ENCODE data around the gene AGO1. TPM values are rescaled to one million over a fixed set of nuclear protein-coding genes. Genes with fewer than 3 reads are reported as not detected.
"Not testable (repeated sequence)": the region's sequence is repeated elsewhere in the genome, so short reads cannot be mapped to it uniquely, and the experiment has no call there.

The AGO1 gene
- total RNA-seq, 3 donors from 2014 or later: 32.1 to 35.7 (median 33.7) TPM

GRCh38 chr1:35856964-35857363 lies 26.0 kb upstream of the AGO1 start:
- Mint-ChIP-seq H3K4me3 (no peak overlapping the region), H3K27me3 (ENCODE audit: low read depth) (no peaks in the 10 kb centered on the region), H3K36me3 (ENCODE audit: insufficient read depth) (peaks cover 13% of the 10 kb centered on the region), H3K4me1 (ENCODE audit: low read depth) (no peaks in the 10 kb centered on the region), H3K9me3 (no peaks in the 10 kb centered on the region)
- no peak for DNase-seq
- no peak for ATAC-seq

- DNase-seq: no peak
- H3K4me1 Mint-ChIP-seq (ENCODE audit: low read depth): no peaks in the 10 kb centered on the region
Measured at GRCh38 chr1:35857830-35858229, 25.2 kb upstream of the AGO1 start.

GRCh38 chr1:35860696-35861095 lies 22.3 kb upstream of the AGO1 start:
- H3K4me3 Mint-ChIP-seq: no peak overlapping the region
- ATAC-seq: no peak
- no peaks in the 10 kb centered on the region for H3K9me3 Mint-ChIP-seq
- no peaks in the 10 kb centered on the region for H3K27me3 Mint-ChIP-seq (ENCODE audit: low read depth)
- DNase-seq: no peak
- peaks cover 3% of the 10 kb centered on the region for H3K36me3 Mint-ChIP-seq (ENCODE audit: insufficient read depth)
- H3K4me1 Mint-ChIP-seq (ENCODE audit: low read depth): no peaks in the 10 kb centered on the region

More at GRCh38 chr1:35857830-35858229, 25.2 kb upstream of the AGO1 start:
- H3K36me3 Mint-ChIP-seq (ENCODE audit: insufficient read depth): peaks cover 10% of the 10 kb centered on the region
- ATAC-seq: no peak
- no peak overlapping the region for H3K4me3 Mint-ChIP-seq
- no peaks in the 10 kb centered on the region for H3K27me3 Mint-ChIP-seq (ENCODE audit: low read depth)
- no peaks in the 10 kb centered on the region for H3K9me3 Mint-ChIP-seq

- Mint-ChIP-seq H3K27me3 (ENCODE audit: low read depth) (no peaks in the 10 kb centered on the region), H3K36me3 (ENCODE audit: insufficient read depth) (no peaks in the 10 kb centered on the region), H3K9me3 (no peaks in the 10 kb centered on the region), H3K4me1 (ENCODE audit: low read depth) (no peaks in the 10 kb centered on the region), H3K4me3 (no peak overlapping the region)
- ATAC-seq: no peak
- no peak for DNase-seq
Measured at GRCh38 chr1:35863136-35863535, 19.9 kb upstream of the AGO1 start.

GRCh38 chr1:35863881-35864625 lies 19.0 kb upstream of the AGO1 start:
- H3K36me3 Mint-ChIP-seq (ENCODE audit: insufficient read depth): no peaks in the 10 kb centered on the region
- H3K27me3 Mint-ChIP-seq (ENCODE audit: low read depth): no peaks in the 10 kb centered on the region
- ATAC-seq (no peak), DNase-seq (no peak)
- H3K4me1 Mint-ChIP-seq (ENCODE audit: low read depth): no peaks in the 10 kb centered on the region
- H3K4me3 Mint-ChIP-seq: no peak overlapping the region
- no peaks in the 10 kb centered on the region for H3K9me3 Mint-ChIP-seq

- Mint-ChIP-seq H3K4me1 (ENCODE audit: low read depth) (no peaks in the 10 kb centered on the region), H3K4me3 (no peak overlapping the region), H3K36me3 (ENCODE audit: insufficient read depth) (no peaks in the 10 kb centered on the region), H3K27me3 (ENCODE audit: low read depth) (no peaks in the 10 kb centered on the region), H3K9me3 (no peaks in the 10 kb centered on the region)
- ATAC-seq (no peak), DNase-seq (no peak)
Measured at GRCh38 chr1:35864813-35865212, 18.2 kb upstream of the AGO1 start.

- H3K9me3 Mint-ChIP-seq: no peaks in the 10 kb centered on the region
- DNase-seq (no peak), ATAC-seq (no peak)
- H3K27me3 Mint-ChIP-seq (ENCODE audit: low read depth): no peaks in the 10 kb centered on the region
- no peaks in the 10 kb centered on the region for H3K36me3 Mint-ChIP-seq (ENCODE audit: insufficient read depth)
- H3K4me1 Mint-ChIP-seq (ENCODE audit: low read depth): no peaks in the 10 kb centered on the region
- no peak overlapping the region for H3K4me3 Mint-ChIP-seq
Measured at GRCh38 chr1:35866991-35867390, 16.0 kb upstream of the AGO1 start.

GRCh38 chr1:35869245-35869950 lies 13.6 kb upstream of the AGO1 start:
- not testable (repeated sequence) for ATAC-seq; DNase-seq; H3K4me1 Mint-ChIP-seq (ENCODE audit: low read depth); H3K4me3 Mint-ChIP-seq; H3K27me3 Mint-ChIP-seq (ENCODE audit: low read depth); H3K9me3 Mint-ChIP-seq; H3K36me3 Mint-ChIP-seq (ENCODE audit: insufficient read depth)

- Mint-ChIP-seq H3K9me3 (no peaks in the 10 kb centered on the region), H3K4me1 (ENCODE audit: low read depth) (no peaks in the 10 kb centered on the region), H3K4me3 (no peak overlapping the region), H3K27me3 (ENCODE audit: low read depth) (no peaks in the 10 kb centered on the region), H3K36me3 (ENCODE audit: insufficient read depth) (no peaks in the 10 kb centered on the region)
- ATAC-seq (no peak), DNase-seq (no peak)
Measured at GRCh38 chr1:35870651-35871309, 12.2 kb upstream of the AGO1 start.

- DNase-seq: no peak
- Mint-ChIP-seq H3K36me3 (ENCODE audit: insufficient read depth) (no peaks in the 10 kb centered on the region), H3K4me3 (no peak overlapping the region), H3K9me3 (no peaks in the 10 kb centered on the region), H3K4me1 (ENCODE audit: low read depth) (no peaks in the 10 kb centered on the region), H3K27me3 (ENCODE audit: low read depth) (peaks cover under 1% of the 10 kb centered on the region)
- ATAC-seq: no peak
Measured at GRCh38 chr1:35873243-35873750, 9.7 kb upstream of the AGO1 start.

GRCh38 chr1:35874115-35874514 lies 8.9 kb upstream of the AGO1 start:
- H3K4me3 Mint-ChIP-seq: not testable (repeated sequence)

GRCh38 chr1:35876988-35877387 lies 6.0 kb upstream of the AGO1 start:
- DNase-seq (no peak), ATAC-seq (no peak)
- no peak overlapping the region for H3K4me3 Mint-ChIP-seq
- H3K36me3 Mint-ChIP-seq (ENCODE audit: insufficient read depth): no peaks in the 10 kb centered on the region
- peaks cover 2% of the 10 kb centered on the region for H3K27me3 Mint-ChIP-seq (ENCODE audit: low read depth)
- H3K9me3 Mint-ChIP-seq: no peaks in the 10 kb centered on the region
- peaks cover 4% of the 10 kb centered on the region for H3K4me1 Mint-ChIP-seq (ENCODE audit: low read depth)

More at GRCh38 chr1:35874115-35874514, 8.9 kb upstream of the AGO1 start:
- ATAC-seq; H3K4me1 Mint-ChIP-seq (ENCODE audit: low read depth); H3K36me3 Mint-ChIP-seq (ENCODE audit: insufficient read depth); DNase-seq; H3K9me3 Mint-ChIP-seq; H3K27me3 Mint-ChIP-seq (ENCODE audit: low read depth): not testable (repeated sequence)

- DNase-seq (no peak), ATAC-seq (no peak)
- Mint-ChIP-seq H3K4me1 (ENCODE audit: low read depth) (peaks cover 39% of the 10 kb centered on the region), H3K36me3 (ENCODE audit: insufficient read depth) (no peaks in the 10 kb centered on the region), H3K9me3 (no peaks in the 10 kb centered on the region), H3K4me3 (peak overlapping the region; percentile 61), H3K27me3 (ENCODE audit: low read depth) (peaks cover 2% of the 10 kb centered on the region)
Measured at GRCh38 chr1:35881850-35882273, 1.1 kb upstream of the AGO1 start.

GRCh38 chr1:35882586-35882944 lies 444 bp upstream of the AGO1 start:
- no peak for DNase-seq
- Mint-ChIP-seq H3K36me3 (ENCODE audit: insufficient read depth) (peaks cover 2% of the 10 kb centered on the region), H3K27me3 (ENCODE audit: low read depth) (peaks cover 2% of the 10 kb centered on the region), H3K4me3 (peak overlapping the region; percentile 61), H3K4me1 (ENCODE audit: low read depth) (peaks cover 46% of the 10 kb centered on the region), H3K9me3 (no peaks in the 10 kb centered on the region)
- no peak for ATAC-seq

All from activated T-cell treated with anti-CD3 and anti-CD28 coated beads, Interleukin-2, amount 50 U/mL, for 4 hours (primary cell).